HL-60/S4 treated with retinoic acid at 250 ng/mL for 4 days and 3 days (cell line): Measurements from ENCODE around the gene FXYD2.

ENCODE experiments used
- in situ Hi-C: fragments of 300-500 bp; cut with MboI; formaldehyde crosslinking; loops from 2 replicates; pipeline ENCODE4 v1.7.0; 2022; ENCODE audit warnings: low sequenced_read_pairs

FXYD2 gene

GRCh38 chr11:117859061-117859460 lies 34.5 kb upstream of the FXYD2 start:
- in situ Hi-C loops: no loop called here

- in situ Hi-C loops: no loop called here
Measured at GRCh38 chr11:117857734-117858414, 33.3 kb upstream of the FXYD2 start.

- in situ Hi-C loops: no loop called here
Measured at GRCh38 chr11:117855912-117856651, 31.5 kb upstream of the FXYD2 start.

DNA sequence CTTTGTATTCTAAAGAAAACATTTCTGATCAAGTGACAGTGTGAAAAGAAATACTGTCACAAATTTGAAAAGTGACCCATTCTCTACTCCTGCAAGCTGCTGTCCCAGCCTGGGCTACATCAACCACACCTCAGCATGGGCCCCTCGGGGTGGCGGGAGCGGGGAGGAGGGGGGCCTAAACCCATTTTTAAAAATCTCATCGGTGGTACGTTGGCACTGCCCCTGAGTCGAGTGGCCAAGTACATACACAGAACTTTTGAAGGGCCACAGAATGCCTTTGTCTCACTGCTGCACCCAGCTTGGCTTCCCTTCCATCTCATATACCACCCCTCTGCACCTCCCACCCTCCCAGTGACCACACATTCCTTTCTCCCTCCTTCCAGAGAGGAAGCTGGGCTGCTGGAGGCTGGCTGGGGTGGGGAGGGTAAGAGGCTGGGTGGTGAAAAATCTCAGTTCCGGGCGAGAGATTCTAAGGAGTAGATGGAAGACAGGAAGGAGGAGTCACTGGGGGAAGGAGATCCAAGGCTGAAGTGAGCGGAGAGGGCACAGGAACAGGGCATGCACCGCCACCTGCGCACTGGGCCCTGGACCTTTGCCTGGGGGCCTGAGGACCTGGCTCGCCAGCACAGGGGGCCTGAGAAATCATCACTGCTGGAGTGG lies 30.8 kb upstream of the FXYD2 start:
- in situ Hi-C loops: no loop called here

- in situ Hi-C loops: no loop called here
Measured at GRCh38 chr11:117852309-117852708, 27.8 kb upstream of the FXYD2 start.

DNA sequence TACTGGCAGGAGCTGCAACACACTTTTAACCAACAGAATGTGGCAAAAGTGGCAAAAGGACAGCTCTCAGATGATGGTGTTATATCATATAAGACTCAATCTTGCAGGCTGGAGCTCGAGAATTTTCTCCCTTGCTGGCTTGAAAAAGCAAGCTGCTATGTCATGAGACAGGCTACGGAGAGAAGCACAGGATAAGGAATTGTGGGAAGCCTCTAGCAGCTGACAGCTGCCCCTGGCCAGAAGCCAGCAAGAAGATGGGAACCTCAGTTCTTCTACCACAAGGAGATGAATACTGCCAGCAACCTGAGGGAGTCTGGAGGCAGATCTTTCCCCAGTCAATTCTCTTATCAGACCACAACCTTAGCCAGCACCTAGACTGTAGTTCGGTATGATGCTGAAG lies 27.3 kb upstream of the FXYD2 start:
- in situ Hi-C loops: no loop called here

DNA sequence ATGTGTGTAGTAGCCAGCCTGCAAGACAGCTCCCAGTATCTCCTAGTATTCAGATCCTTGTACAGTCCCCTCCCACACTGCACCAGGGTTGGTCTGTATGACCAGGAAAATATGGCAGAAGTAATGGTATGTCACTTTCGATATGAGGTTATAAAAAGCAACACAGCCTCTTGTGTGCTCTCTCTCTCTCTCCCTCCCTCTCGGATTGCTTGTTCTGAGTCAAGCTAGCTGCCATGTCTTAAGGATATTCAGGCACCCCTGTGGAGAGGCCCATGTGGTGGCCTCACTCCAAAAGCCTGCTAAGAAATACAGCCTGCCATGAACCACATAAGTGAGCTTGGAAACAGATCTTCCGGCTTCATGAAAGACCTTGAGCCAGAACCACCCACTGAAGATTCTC lies 26.6 kb upstream of the FXYD2 start:
- in situ Hi-C loops: no loop called here

GRCh38 chr11:117849781-117850414 lies 25.4 kb upstream of the FXYD2 start:
- in situ Hi-C loops: loop anchor here (25.0 kb wide), 1 partner anchor 212 kb away; no protein-coding TSS in a partner anchor

GRCh38 chr11:117843666-117844484 lies 19.3 kb upstream of the FXYD2 start:
- in situ Hi-C loops: loop anchor here (25.0 kb wide), 1 partner anchor 218 kb away; no protein-coding TSS in a partner anchor

GRCh38 chr11:117842131-117842941 lies 17.8 kb upstream of the FXYD2 start:
- in situ Hi-C loops: loop anchor here (25.0 kb wide), 1 partner anchor 220 kb away; no protein-coding TSS in a partner anchor

- in situ Hi-C loops: loop anchor here (25.0 kb wide), 1 partner anchor 221 kb away; no protein-coding TSS in a partner anchor
Measured at GRCh38 chr11:117841551-117842031, 17.0 kb upstream of the FXYD2 start.

- in situ Hi-C loops: loop anchor here (25.0 kb wide), 1 partner anchor 221 kb away; no protein-coding TSS in a partner anchor
Measured at GRCh38 chr11:117840881-117841550, 16.5 kb upstream of the FXYD2 start.

DNA sequence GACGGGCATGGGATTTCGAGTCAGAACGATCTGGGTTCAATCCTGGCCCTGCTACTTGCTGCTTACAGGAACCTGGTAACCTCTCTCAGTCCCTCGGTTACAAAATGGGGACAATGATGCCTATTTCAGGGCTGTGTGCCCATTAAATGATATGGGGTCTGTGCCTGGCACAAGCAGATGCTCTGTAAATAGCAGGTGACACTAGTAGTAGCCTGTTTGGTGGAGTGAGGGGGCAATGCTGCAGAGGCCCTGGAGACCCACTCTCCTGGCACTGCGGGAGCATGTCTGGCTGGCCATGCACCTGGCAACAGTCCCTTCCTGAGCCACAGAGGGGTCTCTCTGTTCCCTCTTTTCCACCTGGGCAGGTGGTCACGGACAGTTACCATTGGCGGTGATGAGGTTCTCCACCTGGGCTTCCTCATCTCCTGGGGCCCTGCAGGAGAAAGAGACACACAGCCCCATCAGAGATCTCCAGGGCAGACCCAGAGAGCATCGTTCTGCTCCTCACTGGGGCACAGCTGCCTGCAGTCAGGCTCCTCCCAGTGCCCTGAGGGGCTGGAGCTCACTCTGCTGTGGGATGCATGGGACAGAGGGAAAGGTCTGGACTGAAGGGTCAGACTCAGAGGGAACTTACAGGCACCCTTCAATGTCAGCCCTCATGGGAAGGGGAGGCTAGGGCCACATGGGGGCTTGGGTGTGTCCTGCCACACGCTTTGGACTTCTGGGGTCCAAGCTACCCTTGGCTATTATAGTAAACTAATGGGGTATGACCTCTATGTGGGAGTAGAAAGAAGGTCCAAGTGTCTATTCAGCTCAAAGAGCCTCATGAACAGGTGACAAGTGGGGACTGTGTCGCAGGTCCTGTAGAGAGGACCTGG lies 15.6 kb upstream of the FXYD2 start:
- in situ Hi-C loops: loop anchor here (10.0 to 25.0 kb wide), 2 partner anchors 105 to 222 kb away; no protein-coding TSS in a partner anchor

DNA sequence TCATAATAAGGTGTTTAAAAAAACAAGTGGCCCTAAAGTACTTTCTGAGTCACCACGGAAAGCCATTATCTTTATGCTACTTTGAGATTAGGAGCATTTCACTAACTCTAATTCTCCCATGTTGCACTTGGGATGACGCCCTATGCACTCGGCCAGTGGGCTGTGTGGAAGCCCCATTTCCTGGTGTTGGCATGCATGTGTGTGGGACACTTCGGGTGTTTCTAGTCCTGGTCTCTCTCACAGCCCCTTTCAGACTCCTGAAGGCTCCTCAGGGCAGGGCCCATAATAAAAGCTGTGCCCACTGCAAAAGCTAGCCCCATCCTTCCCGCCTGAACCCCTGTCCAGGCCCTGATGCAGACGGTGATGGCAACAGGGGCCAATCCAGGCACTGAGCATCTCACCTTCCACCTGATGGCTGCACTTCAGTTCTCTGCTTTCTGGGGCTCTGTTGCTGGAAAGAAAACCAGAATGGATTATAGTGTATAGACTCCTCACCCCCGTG lies 14.9 kb upstream of the FXYD2 start:
- in situ Hi-C loops: loop anchor here (10.0 to 25.0 kb wide), 2 partner anchors 105 to 223 kb away; no protein-coding TSS in a partner anchor

GRCh38 chr11:117838901-117839300 lies 14.4 kb upstream of the FXYD2 start:
- in situ Hi-C loops: loop anchor here (10.0 to 25.0 kb wide), 2 partner anchors 106 to 223 kb away; no protein-coding TSS in a partner anchor

DNA sequence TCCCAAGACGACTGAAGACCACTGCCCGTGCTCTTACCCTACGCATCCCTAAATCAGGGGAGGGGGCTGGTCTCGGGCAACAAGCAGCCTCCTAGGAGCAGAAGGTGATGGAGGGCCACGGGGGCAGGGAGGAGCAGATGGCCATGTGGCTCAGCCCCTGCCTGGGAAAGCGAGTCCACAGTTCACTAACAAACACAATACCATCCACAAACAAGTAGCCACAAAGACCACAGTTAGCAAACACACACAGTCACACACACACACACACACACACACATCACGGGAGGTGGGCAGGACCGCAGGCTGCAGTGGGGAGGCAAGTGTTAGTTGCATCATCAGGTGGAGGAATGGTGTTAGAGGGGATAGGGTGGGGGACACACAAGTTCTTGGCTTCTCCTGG lies 13.2 kb upstream of the FXYD2 start:
- in situ Hi-C loops: loop anchor here (10.0 to 25.0 kb wide), 2 partner anchors 107 to 225 kb away; no protein-coding TSS in a partner anchor
